GM12873 (cell line): Measurements from ENCODE around the gene FLT3.

Experiments
- CTCF ChIP-seq: IDR thresholded peaks from 2 replicates; pipeline ENCODE4 v1.5.1; 2012; ENCODE audit warnings: low read depth, mild to moderate bottlenecking, moderate library complexity, low read length, control low read depth; ENCODE audit not compliant: insufficient read depth; ENCODE audit errors: missing control alignments

FLT3 gene

GRCh38 chr13:27972478-27972820 is 127.9 kb downstream of the FLT3 start:
- no peak for TF ChIP-seq CTCF

GRCh38 chr13:27971776-27972477 is 128.4 kb downstream of the FLT3 start:
- no peak for TF ChIP-seq CTCF

- TF ChIP-seq CTCF, result no peak
Measured at GRCh38 chr13:27971236-27971645, 129.1 kb downstream of the FLT3 start.

- no peak for TF ChIP-seq CTCF
Measured at GRCh38 chr13:27970382-27971235, 129.8 kb downstream of the FLT3 start.

GRCh38 chr13:27969866-27970229 is 130.5 kb downstream of the FLT3 start:
- TF ChIP-seq CTCF, result no peak

GRCh38 chr13:27969082-27969865 is 131.1 kb downstream of the FLT3 start, which contains the start of gene CDX2:
CDX2 (minus strand) TSS chr13:27969315; CDS start chr13:27969006, 309 bp downstream.
- no peak for TF ChIP-seq CTCF
